ENCODE data around the gene ISYNA1.

ISYNA1 gene

DNA sequence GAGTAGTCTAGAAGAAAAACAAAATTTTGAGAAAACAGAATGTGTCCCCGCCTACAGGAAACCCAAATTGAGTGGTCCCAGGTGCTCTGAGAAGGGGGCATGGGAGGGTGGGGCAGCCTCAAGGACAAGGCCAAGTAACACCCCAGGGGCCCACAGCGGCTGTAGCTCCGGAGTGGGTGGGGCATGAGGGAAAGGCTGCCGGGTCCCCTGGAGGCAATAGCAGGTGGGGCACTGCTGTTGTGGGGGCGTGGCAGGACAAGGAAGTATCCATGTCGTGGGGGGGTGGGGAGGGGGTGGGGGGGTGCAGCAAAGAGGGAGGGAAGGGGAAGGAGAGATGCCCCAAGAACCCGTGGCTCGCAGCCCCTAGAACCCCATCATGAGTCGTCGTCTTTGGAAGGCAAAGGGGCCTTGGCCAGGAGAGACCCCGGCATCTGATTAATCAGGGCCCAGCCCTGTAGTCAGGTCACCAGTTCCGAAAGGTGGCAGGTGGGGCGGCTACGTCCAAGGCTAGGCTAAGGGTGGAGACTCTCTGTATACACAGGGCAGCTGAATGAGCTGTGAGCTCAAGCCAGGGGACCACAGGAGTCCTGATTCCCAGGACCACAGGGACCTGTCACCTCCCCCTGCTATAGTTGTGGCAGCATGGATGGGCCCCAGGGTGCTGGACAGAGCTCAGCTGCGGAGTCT is 7.5 kb upstream of the ISYNA1 start:
- DNase-seq (ENCODE audit: low read depth in 1 of 2, low spot score in 1 of 2): no peak

DNA sequence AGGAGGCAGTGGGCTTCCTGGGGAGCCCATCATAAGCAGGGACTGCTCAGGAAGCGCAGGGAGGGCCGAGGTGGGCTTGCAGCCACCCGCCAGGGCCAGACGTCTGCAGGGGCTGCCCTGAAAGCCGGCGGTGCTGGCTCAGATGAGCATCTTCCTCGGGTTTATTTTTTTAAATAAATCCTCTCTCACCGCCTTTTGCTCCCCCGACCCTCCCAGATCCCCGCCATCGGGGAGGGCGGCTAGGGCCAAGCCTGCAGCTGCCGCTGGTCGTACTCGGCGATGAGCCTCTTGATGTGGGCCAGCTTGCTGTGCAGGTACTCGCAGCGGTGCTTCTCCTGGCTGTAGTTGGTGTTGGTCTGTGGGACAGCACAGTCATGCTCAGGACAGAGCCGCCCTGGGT is 6.6 kb upstream of the ISYNA1 start:
- no peak for DNase-seq (ENCODE audit: low read depth in 1 of 2, low spot score in 1 of 2)

DNA sequence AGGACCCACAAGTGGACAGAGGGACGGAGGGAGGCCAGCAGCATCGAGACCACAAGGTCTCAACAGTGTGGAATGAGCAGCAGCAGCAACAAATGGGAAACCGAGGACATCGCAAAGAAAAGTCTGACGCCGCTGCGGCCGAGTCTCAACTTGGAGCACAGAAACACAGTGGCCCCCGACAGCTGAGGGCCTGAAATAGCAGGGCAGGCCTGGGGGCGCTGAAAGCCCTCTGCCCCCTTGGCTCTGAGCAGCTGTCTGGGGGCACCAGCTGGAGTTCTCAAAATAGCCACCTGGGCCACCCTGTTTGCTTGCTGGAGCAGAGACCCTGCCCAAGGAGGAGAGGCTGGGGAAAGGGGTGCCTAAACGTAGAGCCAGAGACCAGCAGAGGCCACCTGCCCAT is 5.9 kb upstream of the ISYNA1 start:
- no peak for DNase-seq (ENCODE audit: low read depth in 1 of 2, low spot score in 1 of 2)

DNA sequence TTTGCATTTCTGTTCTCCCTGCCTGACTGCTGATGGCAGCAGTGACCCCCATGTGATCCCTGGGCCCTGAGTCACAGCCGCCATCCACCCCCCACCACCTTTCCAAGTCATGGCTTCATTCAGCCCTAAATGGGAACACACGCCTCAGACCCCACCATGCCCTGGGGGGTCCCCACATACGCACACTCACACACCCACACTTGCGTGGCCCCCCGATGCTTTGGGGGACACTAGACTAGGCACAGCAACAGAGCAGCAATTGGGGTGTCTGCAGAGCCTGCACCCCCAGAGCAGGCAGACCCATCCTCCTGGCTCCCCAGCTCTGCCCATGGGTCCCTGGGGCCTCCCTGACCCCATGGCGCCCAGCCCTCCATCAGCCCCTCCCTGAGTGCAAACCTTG is 5.5 kb upstream of the ISYNA1 start:
- no peak for DNase-seq (ENCODE audit: low read depth in 1 of 2, low spot score in 1 of 2)

DNA sequence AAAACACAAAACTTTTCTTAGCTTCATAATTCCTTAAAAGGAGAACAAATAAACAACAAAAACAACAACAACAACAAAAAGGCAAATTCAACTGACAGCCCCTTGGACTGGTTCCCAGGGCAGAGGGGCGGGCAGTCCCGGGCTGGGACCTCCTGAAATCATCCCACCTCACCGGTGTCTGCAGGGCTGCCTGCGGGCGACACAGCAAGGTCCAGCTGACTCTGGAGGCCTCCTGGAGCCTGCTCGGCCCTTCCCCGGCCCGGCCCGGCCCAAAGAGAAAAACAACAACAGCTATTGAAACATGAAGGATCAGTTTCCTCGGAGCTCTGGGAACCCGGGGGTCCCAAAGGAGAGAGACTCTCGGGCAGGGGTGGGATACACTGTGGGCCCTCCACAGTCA is 5.0 kb upstream of the ISYNA1 start:
- no peak for DNase-seq (ENCODE audit: low read depth in 1 of 2, low spot score in 1 of 2)

DNA sequence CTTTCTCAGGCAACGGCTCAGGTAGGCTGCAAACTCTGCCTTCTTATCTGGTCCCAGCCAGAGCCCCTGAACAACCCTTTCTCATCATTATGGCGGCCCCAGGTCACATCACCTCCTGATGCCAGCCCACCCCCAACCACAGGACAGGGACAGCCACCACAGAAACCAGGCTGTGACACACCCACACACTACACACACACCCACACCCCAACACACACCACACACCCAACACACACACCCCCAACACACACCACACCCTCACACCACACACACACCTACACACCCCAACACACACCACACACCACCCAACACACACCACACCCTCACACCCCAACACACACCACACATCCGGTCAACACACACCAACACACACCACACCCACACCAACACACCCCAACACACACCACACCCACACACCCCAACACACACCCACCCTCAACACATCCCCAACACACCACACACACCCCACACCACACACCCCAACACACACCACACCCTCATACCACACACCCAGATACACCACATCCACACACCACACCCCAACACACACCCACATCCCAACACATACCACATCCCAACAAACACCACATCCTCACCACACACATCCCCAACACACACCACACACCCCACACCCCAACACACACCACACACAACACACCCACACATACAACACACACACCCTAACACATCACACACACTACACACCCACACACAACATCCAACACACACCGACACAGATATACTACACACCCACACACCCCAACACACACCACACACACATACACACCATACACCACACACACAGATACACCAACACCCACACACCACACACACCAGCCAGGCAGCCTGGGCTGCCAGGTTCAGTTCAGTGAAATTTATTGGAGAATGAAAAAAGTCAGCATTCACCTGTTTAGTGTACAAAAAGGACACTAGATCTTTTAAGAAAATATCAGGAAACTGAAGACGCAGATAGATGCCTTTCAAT is 4.2 kb upstream of the ISYNA1 start:
- DNase-seq (ENCODE audit: low read depth in 1 of 2, low spot score in 1 of 2): no peak

DNA sequence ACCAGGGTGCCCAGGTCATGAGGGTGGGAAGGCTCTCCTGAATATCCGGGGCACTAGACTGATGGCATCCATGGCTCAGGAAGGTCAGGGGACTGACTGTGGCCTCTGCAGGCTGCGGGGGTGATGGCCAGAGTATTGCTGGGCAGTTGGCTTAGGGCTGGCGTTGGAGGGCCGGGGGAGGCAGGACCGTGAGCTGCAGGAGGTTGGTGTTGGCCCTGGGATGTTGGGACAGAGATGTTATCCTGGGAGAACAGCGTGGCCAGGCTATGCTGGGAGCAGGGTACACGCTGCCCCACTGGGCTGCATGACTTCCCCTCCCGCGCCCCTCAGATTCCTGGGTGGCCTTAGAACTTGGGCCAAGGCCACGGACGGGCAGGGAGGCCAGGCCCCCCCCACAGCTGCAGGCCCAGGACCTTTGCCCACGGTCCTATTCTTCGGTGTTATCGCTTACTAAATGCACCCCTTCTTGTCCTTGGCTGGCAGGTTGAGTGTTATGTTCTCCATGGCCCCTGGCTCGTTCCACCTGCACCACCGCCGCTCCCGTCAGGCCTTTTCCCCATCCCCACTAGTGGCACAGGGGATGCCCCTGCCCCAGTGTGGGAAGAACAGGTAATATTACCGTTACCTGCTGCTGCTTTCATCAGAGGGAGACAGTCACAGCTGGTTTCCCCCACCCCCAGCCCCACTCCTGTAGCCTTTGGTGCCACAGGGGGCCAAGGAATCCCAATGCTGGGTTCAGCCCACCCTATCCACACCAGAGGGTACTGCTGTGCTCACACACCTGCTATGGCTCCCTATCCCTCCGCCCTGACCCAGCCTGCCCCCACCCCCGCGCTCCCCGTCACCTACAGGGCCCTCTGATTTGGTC is 3.2 kb upstream of the ISYNA1 start:
- DNase-seq (ENCODE audit: low read depth in 1 of 2, low spot score in 1 of 2): no peak

GRCh38 chr19:18440415-18440877 is 2.5 kb upstream of the ISYNA1 start:
- DNase-seq (ENCODE audit: low read depth in 1 of 2, low spot score in 1 of 2): no peak

GRCh38 chr19:18439910-18440237 is 1.9 kb upstream of the ISYNA1 start:
- DNase-seq (ENCODE audit: low read depth in 1 of 2, low spot score in 1 of 2): no peak

DNA sequence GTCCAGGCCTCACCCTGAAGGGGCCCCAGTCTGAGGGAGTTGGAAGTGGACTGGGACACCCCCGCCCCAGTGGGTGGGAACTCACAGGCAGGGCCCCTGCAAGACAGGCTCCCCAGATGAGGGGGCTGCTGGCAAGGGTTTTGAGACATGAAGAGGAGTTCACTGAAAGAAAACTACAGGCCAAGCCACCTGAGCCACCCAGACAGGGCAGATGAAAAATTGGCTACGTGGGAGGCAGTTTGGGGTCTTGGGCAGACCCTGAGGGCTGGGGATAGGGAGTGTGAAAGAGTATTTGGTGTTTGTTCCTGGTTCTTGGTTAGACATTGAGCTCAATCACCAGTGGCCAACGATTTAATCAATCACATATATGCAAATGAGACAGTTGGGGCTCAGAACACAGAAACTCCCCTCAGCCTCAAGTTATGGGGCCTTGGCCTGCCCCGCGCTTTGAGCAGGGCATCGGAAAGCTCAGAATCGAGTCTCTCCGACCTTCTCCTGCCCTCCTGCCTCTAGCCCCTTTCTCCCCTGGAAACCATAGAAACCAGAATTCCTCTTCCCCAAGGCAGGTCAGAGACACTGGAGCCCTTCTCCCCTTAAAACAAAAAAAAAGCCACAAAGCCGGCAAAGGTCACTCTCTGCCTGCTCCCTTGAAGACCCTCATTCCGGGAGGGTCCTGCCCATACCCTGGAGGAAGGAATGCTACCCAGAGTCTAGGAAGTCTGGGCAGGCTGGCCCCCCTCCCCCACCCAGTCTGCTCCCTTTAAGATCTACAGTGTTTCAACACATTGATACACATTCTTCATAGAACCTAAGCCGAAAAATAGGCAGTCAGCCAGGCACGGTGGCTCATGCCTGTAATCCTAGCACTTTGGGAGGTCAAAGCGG is 1.3 kb upstream of the ISYNA1 start:
- no peak for DNase-seq (ENCODE audit: low read depth in 1 of 2, low spot score in 1 of 2)

- no peak for DNase-seq (ENCODE audit: low read depth in 1 of 2, low spot score in 1 of 2)
Measured at GRCh38 chr19:18438331-18439024, 545 bp upstream of the ISYNA1 start.

DNA sequence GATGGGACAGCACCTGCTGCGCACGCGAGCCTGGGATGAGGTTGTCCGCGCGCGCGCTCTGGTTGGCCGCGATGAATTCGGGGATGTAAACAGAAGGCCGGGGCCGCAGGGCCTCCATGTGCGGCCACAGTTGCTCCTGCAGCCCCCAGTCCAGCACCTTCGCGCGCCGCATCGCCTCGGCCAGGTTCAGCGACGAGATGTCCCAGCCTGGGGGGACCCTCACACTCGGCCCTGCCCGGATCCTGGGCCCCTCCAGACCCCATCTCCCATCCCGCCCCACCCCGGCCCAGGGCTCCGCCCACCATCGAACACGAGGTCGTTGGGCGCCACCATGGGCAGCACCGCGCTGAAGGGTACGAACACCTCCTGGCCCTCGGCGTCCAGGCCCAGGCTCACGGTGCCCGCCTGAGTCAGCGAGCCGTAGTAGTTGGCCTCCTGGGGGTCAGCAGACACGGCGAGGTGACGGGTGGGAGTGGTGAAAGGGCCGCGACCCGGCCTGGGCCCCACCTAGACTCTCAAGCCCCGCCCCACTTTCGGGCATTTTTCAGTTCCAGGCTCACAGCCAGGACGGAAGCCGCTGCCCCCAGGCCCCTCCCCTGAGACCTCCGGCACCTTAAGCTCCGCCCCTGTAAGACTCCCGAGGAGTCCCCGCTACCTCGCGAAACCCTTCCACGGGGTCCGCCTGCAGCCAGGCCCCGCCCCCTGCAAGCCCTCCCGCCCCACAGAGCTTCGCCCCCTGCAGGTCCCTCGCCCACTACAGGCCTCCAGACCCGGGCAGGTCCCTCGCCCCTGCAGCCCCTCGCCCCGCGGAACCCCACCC is 1.1 kb downstream of the ISYNA1 start:
- peak; percentile 55 to 56 for DNase-seq (ENCODE audit: low read depth in 1 of 2, low spot score in 1 of 2)

DNA sequence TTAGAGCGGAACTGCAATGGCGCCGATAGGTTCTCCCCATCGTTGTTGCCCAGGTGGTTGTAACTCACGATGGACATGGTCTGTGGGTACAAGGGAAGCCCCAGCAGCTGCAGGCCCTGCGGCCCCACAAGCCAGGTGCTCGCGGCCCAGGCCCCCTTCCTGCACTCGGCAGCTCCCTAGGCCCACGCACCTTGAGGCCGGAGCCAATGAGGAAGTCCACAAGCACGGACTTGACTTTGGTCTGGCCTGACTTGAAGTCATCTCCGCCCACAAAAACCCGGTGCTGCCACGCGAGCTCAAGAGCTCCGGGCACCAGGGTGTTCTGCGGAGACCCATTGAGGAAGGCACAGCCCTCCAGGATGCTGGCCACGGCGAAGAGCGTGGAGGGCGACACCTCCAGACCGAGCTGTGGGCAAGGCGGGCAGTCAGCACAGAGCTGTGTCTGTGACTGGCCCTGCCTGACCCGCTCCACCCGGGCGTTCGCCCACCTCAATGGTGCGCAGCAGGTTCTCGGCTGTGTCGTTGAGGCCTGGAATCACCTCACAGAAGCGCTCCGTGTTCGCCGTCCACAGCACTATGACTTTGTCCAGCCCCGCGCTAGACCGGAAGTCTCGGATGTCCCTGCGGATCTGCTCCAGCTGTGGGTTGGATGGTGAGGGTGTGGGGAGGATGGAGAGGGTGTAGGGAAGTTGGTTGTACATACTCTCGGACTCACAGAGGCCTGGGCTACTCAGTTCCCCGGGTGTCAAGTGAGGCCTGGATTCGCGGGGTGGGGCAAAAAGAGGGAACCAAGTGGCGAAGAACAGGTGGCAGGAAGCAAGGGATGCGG is 1.9 kb downstream of the ISYNA1 start:
- no peak for DNase-seq (ENCODE audit: low read depth in 1 of 2, low spot score in 1 of 2)

GRCh38 chr19:18435178-18435841 is 2.6 kb downstream of the ISYNA1 start:
- DNase-seq (ENCODE audit: low read depth in 1 of 2, low spot score in 1 of 2): no peak

DNA sequence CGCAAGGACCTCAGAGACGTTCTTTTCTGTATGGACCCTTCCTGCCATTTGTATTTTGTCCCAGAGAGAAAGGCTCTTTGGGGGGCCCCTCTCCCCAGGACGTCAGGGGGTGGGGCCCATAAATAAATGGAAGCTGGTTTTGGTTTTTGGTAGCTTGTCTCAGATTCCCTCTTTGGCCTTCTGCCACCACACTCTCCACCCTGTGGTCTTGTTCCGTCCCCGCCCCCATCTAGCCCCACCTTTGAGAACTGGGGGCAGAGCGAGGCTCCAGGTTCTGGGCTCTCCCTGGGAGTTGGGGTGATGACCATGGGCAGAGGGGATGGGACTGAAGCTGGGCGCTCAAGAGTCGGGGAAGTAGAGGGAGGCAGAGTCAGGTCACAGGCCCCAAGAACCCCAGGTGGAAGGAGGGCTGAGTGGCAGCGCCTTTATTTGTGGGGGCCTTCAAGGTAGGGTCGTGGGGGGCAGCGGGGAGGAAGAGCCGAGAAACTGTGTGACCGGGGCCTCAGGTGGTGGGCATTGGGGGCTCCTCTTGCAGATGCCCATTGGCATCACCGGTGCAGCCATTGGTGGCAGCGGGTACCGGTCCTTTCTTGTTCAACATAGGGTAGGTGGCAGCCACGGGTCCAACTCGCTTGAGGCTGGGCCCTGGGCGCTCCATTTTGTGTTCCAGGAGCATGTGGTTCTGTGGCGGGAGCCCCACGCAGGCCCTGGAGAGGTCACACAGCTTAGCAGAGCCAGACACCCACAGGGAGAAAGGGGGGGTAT is 3.3 kb downstream of the ISYNA1 start:
- no peak for DNase-seq (ENCODE audit: low read depth in 1 of 2, low spot score in 1 of 2)

GRCh38 chr19:18433735-18434398 is 4.1 kb downstream of the ISYNA1 start:
- DNase-seq (ENCODE audit: low read depth in 1 of 2, low spot score in 1 of 2): no peak

All from activated T-helper 1 cell treated with anti-CD3 and anti-CD28 coated beads, Interleukin-2, amount 50 U/mL, for 16 hours (primary cell).